PC-9 (cell line): ENCODE measurements around the gene ORC4.

Experiments
- EZH2 ChIP-seq: fragments of 200-600 bp; sonication (generic); IDR thresholded peaks from 2 replicates; pipeline ENCODE4 v1.8.0; 2017; ENCODE audit warnings: antibody characterized with exemption, low read depth
- TF ChIP-seq, protein P1 (sequence below): fragments of 200-600 bp; sonication (generic); conservative IDR thresholded peaks from 2 replicates; pipeline ENCODE4 v1.6.1; 2017; ENCODE audit warnings: mixed run types, antibody characterized with exemption, mild to moderate bottlenecking, moderate library complexity

GRCh38 chr2:148042219-148042618 is 21.7 kb upstream of the ORC4 start:
- TF ChIP-seq, protein P1, sequence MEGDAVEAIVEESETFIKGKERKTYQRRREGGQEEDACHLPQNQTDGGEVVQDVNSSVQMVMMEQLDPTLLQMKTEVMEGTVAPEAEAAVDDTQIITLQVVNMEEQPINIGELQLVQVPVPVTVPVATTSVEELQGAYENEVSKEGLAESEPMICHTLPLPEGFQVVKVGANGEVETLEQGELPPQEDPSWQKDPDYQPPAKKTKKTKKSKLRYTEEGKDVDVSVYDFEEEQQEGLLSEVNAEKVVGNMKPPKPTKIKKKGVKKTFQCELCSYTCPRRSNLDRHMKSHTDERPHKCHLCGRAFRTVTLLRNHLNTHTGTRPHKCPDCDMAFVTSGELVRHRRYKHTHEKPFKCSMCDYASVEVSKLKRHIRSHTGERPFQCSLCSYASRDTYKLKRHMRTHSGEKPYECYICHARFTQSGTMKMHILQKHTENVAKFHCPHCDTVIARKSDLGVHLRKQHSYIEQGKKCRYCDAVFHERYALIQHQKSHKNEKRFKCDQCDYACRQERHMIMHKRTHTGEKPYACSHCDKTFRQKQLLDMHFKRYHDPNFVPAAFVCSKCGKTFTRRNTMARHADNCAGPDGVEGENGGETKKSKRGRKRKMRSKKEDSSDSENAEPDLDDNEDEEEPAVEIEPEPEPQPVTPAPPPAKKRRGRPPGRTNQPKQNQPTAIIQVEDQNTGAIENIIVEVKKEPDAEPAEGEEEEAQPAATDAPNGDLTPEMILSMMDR = no peak
- TF ChIP-seq EZH2 = no peak
